SJSA1 (cell line): ENCODE measurements around the gene NUDCD3. TPM values are rescaled to one million over a fixed set of nuclear protein-coding genes. Genes with fewer than 3 reads are reported as not detected.
"Not testable (repeated sequence)": the region's sequence is repeated elsewhere in the genome, so short reads cannot be mapped to it uniquely, and the experiment has no call there.

ENCODE experiments used
- DNase-seq, 2 experiments: peaks; one replicate each; pipeline ENCODE4 v3.0.0-alpha.2; 2015 to 2020; ENCODE audit warnings: low spot score in 2 of 2, low read depth in 1 of 2
- H3K27ac ChIP-seq: fragments of 250-450 bp; sonication (Bioruptor Pico); 2 replicates; pipeline ENCODE4 v1.5.1; 2020; ENCODE audit warnings: mild to moderate bottlenecking, moderate library complexity
- H3K27me3 ChIP-seq: fragments of 250-450 bp; sonication (Bioruptor Pico); replicated peaks from 2 replicates; pipeline ENCODE4 v1.5.1; 2020; ENCODE audit warnings: mild to moderate bottlenecking, moderate library complexity
- H3K36me3 ChIP-seq: fragments of 250-450 bp; sonication (Bioruptor Pico); 2 replicates; pipeline ENCODE4 v1.5.1; 2020; ENCODE audit warnings: mild to moderate bottlenecking
- H3K4me1 ChIP-seq: fragments of 250-450 bp; sonication (Bioruptor Pico); replicated peaks from 2 replicates; pipeline ENCODE4 v1.6.1; 2021; ENCODE audit warnings: mild to moderate bottlenecking
- H3K4me3 ChIP-seq: fragments of 250-450 bp; sonication (Bioruptor Pico); 2 replicates; pipeline ENCODE4 v1.5.1; 2020; ENCODE audit warnings: mild to moderate bottlenecking
- H3K9me3 ChIP-seq: fragments of 250-450 bp; sonication (Bioruptor Pico); replicated peaks from 2 replicates; pipeline ENCODE4 v1.5.1; 2020; ENCODE audit warnings: mild to moderate bottlenecking
- total RNA-seq: library from RNA; depleted of rRNA; stranded (reverse); fragments of >200 nt; shearing (Covaris generic); gene quantifications from 2 replicates; pipeline ENCODE4 v1.2.3, GENCODE V29; 2014

NUDCD3 gene
- total RNA-seq, 1 experiment from 2014 or later: 34.4 TPM

- peaks cover 10% of the 10 kb centered on the region for H3K27me3 ChIP-seq
These were observed 16.3 kb upstream of the NUDCD3 start for GRCh38 chr7:44506592-44507288.

GRCh38 chr7:44505595-44505994 is 15.1 kb upstream of the NUDCD3 start:
- H3K4me1 ChIP-seq: no peaks in the 10 kb centered on the region
- no peak overlapping the region for H3K4me3 ChIP-seq
- no peak for DNase-seq
- no peaks in the 10 kb centered on the region for H3K36me3 ChIP-seq
- H3K27me3 ChIP-seq: peaks cover 10% of the 10 kb centered on the region
- H3K9me3 ChIP-seq: no peaks in the 10 kb centered on the region
- H3K27ac ChIP-seq: no peak overlapping the region

More at GRCh38 chr7:44506592-44507288, 16.3 kb upstream of the NUDCD3 start:
- not testable (repeated sequence) for H3K36me3 ChIP-seq, H3K4me1 ChIP-seq, DNase-seq, H3K4me3 ChIP-seq, H3K9me3 ChIP-seq, H3K27ac ChIP-seq

- DNase-seq: no peak
- Histone ChIP-seq H3K4me3 (no peak overlapping the region), H3K9me3 (no peaks in the 10 kb centered on the region), H3K4me1 (no peaks in the 10 kb centered on the region), H3K36me3 (no peaks in the 10 kb centered on the region), H3K27me3 (peaks cover 8% of the 10 kb centered on the region), H3K27ac (no peak overlapping the region)
These were observed 7.9 kb upstream of the NUDCD3 start for GRCh38 chr7:44498230-44498954.

- Histone ChIP-seq H3K9me3 (no peaks in the 10 kb centered on the region), H3K27me3 (peaks cover 3% of the 10 kb centered on the region; the same call in 1 of the 2 replicates), H3K27ac (no peak overlapping the region), H3K4me3 (no peak overlapping the region), H3K36me3 (no peaks in the 10 kb centered on the region), H3K4me1 (no peaks in the 10 kb centered on the region)
- no peak for DNase-seq
These were observed 6.9 kb upstream of the NUDCD3 start for GRCh38 chr7:44497155-44498027.

GRCh38 chr7:44496385-44496784 is 5.9 kb upstream of the NUDCD3 start:
- no peak for DNase-seq
- no peak overlapping the region for H3K4me3 ChIP-seq
- H3K4me1 ChIP-seq: no peaks in the 10 kb centered on the region
- no peak overlapping the region for H3K27ac ChIP-seq
- no peaks in the 10 kb centered on the region; the same call in 1 of the 2 replicates for H3K27me3 ChIP-seq
- H3K36me3 ChIP-seq: no peaks in the 10 kb centered on the region
- no peaks in the 10 kb centered on the region for H3K9me3 ChIP-seq

GRCh38 chr7:44494960-44495359 is 4.5 kb upstream of the NUDCD3 start:
- H3K4me1 ChIP-seq: no peaks in the 10 kb centered on the region
- peaks cover 3% of the 10 kb centered on the region; the same call in 1 of the 2 replicates for H3K36me3 ChIP-seq
- no peak overlapping the region for H3K4me3 ChIP-seq
- no peak for DNase-seq
- no peaks in the 10 kb centered on the region; the same call in 1 of the 2 replicates for H3K27me3 ChIP-seq
- no peak overlapping the region for H3K27ac ChIP-seq
- H3K9me3 ChIP-seq: no peaks in the 10 kb centered on the region

GRCh38 chr7:44491229-44491628 is 771 bp upstream of the NUDCD3 start:
- Histone ChIP-seq H3K4me3 (peak overlapping the region; percentile 71), H3K27ac (peak overlapping the region; percentile 98), H3K4me1 (peaks cover 10% of the 10 kb centered on the region), H3K9me3 (no peaks in the 10 kb centered on the region), H3K36me3 (peaks cover 13% of the 10 kb centered on the region; the same call in 1 of the 2 replicates), H3K27me3 (no peaks in the 10 kb centered on the region)
- no peak for DNase-seq

- H3K27me3 ChIP-seq: no peaks in the 10 kb centered on the region
- no peak for DNase-seq
- H3K4me1 ChIP-seq: peaks cover 10% of the 10 kb centered on the region
- H3K27ac ChIP-seq: peak overlapping the region; percentile 98
- H3K36me3 ChIP-seq: peaks cover 20% of the 10 kb centered on the region
- H3K9me3 ChIP-seq: no peaks in the 10 kb centered on the region
- peak overlapping the region; percentile 71 for H3K4me3 ChIP-seq
These were observed 505 bp downstream of the NUDCD3 start for GRCh38 chr7:44489955-44490350.

GRCh38 chr7:44488955-44489354 is 1.5 kb downstream of the NUDCD3 start:
- peaks cover 30% of the 10 kb centered on the region for H3K36me3 ChIP-seq
- H3K4me1 ChIP-seq: peaks cover 10% of the 10 kb centered on the region
- H3K27ac ChIP-seq: no peak overlapping the region
- H3K4me3 ChIP-seq: peak overlapping the region; percentile 71; the same call in 1 of the 2 replicates
- DNase-seq: no peak
- no peaks in the 10 kb centered on the region for H3K27me3 ChIP-seq
- no peaks in the 10 kb centered on the region for H3K9me3 ChIP-seq

GRCh38 chr7:44486693-44487092 is 3.8 kb downstream of the NUDCD3 start:
- Histone ChIP-seq H3K36me3 (peaks cover 52% of the 10 kb centered on the region), H3K9me3 (no peaks in the 10 kb centered on the region), H3K4me1 (peaks cover 10% of the 10 kb centered on the region), H3K27me3 (no peaks in the 10 kb centered on the region), H3K4me3 (no peak overlapping the region), H3K27ac (no peak overlapping the region)
- no peak for DNase-seq

GRCh38 chr7:44486001-44486400 is 4.5 kb downstream of the NUDCD3 start:
- DNase-seq: no peak
- H3K4me1 ChIP-seq: peaks cover 10% of the 10 kb centered on the region
- H3K9me3 ChIP-seq: no peaks in the 10 kb centered on the region
- no peak overlapping the region for H3K27ac ChIP-seq
- peaks cover 59% of the 10 kb centered on the region for H3K36me3 ChIP-seq
- H3K27me3 ChIP-seq: no peaks in the 10 kb centered on the region
- H3K4me3 ChIP-seq: no peak overlapping the region

GRCh38 chr7:44484482-44485313 is 5.8 kb downstream of the NUDCD3 start:
- no peak for DNase-seq
- Histone ChIP-seq H3K9me3 (no peaks in the 10 kb centered on the region), H3K4me3 (no peak overlapping the region), H3K36me3 (peaks cover 67% of the 10 kb centered on the region), H3K27me3 (no peaks in the 10 kb centered on the region), H3K27ac (no peak overlapping the region), H3K4me1 (peaks cover 10% of the 10 kb centered on the region)
